Raji (cell line): ENCODE data around the gene FHIP1A.

Source experiments
- POLR2A ChIP-seq: IDR thresholded peaks from 2 replicates; pipeline ENCODE4 v1.6.1; 2011; ENCODE audit warnings: low read depth, low read length, control low read depth; ENCODE audit not compliant: insufficient read depth

Gene FHIP1A

GRCh38 chr4:151409470-151410313 lies 716 bp downstream of the FHIP1A start:
- TF ChIP-seq POLR2A, result no peak

- TF ChIP-seq POLR2A, result no peak
Measured at GRCh38 chr4:151415978-151416377, 7.0 kb downstream of the FHIP1A start.

GRCh38 chr4:151417164-151417571 lies 8.2 kb downstream of the FHIP1A start:
- no peak for TF ChIP-seq POLR2A

GRCh38 chr4:151417766-151418376 lies 8.9 kb downstream of the FHIP1A start:
- TF ChIP-seq POLR2A, result no peak

GRCh38 chr4:151418385-151418784 lies 9.4 kb downstream of the FHIP1A start:
- TF ChIP-seq POLR2A, result no peak

- no peak for TF ChIP-seq POLR2A
Measured at GRCh38 chr4:151418856-151419255, 9.9 kb downstream of the FHIP1A start.

- TF ChIP-seq POLR2A, result no peak
Measured at GRCh38 chr4:151420250-151420807, 11.4 kb downstream of the FHIP1A start.

- TF ChIP-seq POLR2A, result no peak
Measured at GRCh38 chr4:151422854-151423253, 13.9 kb downstream of the FHIP1A start.

GRCh38 chr4:151426513-151426912 lies 17.5 kb downstream of the FHIP1A start:
- no peak for TF ChIP-seq POLR2A

GRCh38 chr4:151427266-151427665 lies 18.3 kb downstream of the FHIP1A start:
- TF ChIP-seq POLR2A, result no peak

- TF ChIP-seq POLR2A, result no peak
Measured at GRCh38 chr4:151428346-151428745, 19.4 kb downstream of the FHIP1A start.

- no peak for TF ChIP-seq POLR2A
Measured at GRCh38 chr4:151429957-151430570, 21.1 kb downstream of the FHIP1A start.

- TF ChIP-seq POLR2A, result no peak
Measured at GRCh38 chr4:151430740-151431457, 21.9 kb downstream of the FHIP1A start.

GRCh38 chr4:151431728-151432127 lies 22.8 kb downstream of the FHIP1A start:
- TF ChIP-seq POLR2A, result no peak

- no peak for TF ChIP-seq POLR2A
Measured at GRCh38 chr4:151432654-151433053, 23.7 kb downstream of the FHIP1A start.

GRCh38 chr4:151434183-151434860 lies 25.3 kb downstream of the FHIP1A start:
- TF ChIP-seq POLR2A, result no peak
